PC-9 (cell line): ENCODE results near the gene TNK2.

ENCODE experiments used
- EZH2 ChIP-seq: fragments of 200-600 bp; sonication (generic); IDR thresholded peaks from 2 replicates; pipeline ENCODE4 v1.8.0; 2017; ENCODE audit warnings: antibody characterized with exemption, low read depth
- TF ChIP-seq, protein P1 (sequence below): fragments of 200-600 bp; sonication (generic); conservative IDR thresholded peaks from 2 replicates; pipeline ENCODE4 v1.6.1; 2017; ENCODE audit warnings: mixed run types, antibody characterized with exemption, mild to moderate bottlenecking, moderate library complexity

DNA sequence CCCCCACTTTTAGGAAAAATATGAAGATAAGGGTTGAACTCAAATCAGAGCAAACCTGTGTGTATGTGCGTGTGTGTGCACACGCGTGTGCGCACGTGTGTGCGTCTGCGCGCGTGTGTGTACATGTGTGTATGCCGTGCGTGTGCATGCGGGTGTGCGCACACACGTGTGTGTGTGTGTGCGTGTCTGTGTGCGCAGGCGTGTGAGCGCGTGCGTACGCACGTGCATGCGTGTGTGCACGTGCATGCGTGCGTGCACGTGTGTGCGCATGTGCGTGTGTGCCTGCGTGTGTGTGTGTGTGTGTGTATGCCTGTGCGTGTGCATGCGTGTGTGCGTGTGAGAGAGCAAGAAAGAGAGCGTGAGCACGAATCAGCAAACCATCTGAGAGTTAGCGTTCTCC, 20.7 kb downstream of the TNK2 start:
- no peak for TF ChIP-seq EZH2
- TF ChIP-seq, protein P1, sequence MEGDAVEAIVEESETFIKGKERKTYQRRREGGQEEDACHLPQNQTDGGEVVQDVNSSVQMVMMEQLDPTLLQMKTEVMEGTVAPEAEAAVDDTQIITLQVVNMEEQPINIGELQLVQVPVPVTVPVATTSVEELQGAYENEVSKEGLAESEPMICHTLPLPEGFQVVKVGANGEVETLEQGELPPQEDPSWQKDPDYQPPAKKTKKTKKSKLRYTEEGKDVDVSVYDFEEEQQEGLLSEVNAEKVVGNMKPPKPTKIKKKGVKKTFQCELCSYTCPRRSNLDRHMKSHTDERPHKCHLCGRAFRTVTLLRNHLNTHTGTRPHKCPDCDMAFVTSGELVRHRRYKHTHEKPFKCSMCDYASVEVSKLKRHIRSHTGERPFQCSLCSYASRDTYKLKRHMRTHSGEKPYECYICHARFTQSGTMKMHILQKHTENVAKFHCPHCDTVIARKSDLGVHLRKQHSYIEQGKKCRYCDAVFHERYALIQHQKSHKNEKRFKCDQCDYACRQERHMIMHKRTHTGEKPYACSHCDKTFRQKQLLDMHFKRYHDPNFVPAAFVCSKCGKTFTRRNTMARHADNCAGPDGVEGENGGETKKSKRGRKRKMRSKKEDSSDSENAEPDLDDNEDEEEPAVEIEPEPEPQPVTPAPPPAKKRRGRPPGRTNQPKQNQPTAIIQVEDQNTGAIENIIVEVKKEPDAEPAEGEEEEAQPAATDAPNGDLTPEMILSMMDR: no peak
